Measurements from ENCODE around the gene CNTNAP2.

Gene CNTNAP2

DNA sequence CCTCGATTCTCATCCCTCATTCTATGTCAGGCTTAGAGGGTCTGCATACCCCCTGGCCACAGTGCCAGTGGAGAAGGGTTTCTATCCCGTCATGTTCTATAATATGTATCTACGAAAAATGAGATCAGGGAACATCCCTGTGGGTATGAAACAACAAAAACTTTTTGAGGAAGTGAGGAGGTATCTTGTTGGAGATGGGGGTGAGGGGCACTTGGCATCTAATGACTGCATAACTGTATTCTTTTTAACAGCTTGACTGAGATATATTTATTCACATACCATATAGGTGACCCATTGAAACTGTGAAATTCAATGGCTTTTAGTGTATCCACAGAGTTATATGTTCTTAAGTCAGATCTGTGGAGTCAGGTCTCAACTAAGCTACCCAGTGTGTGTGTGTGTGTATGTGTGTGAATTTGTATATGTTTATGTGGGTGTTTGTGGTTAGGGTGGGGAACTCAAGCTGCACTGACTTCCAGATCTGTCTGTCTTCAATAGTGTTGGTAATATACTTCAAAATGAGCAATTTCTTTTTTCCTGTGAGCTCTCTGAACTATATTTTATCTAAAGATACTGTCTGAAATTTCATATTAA lies 528.9 kb downstream of the CNTNAP2 start:
- Histone ChIP-seq H3K27ac (ENCODE audit: low read length) (no peak overlapping the region), H3K4me1 (ENCODE audit: insufficient read depth, low read length) (no peaks in the 10 kb centered on the region), H3K9ac (ENCODE audit: low read depth, low read length) (no peak overlapping the region), H3K4me3 (ENCODE audit: low read depth in 1 of 2, low read length in 2 of 2) (no peak overlapping the region), H3K36me3 (ENCODE audit: insufficient read depth, low read length) (no peaks in the 10 kb centered on the region), H2AFZ (ENCODE audit: low read depth, low read length) (no peak overlapping the region), H3K4me2 (ENCODE audit: insufficient read depth, low read length) (no peak overlapping the region), H3K27me3 (ENCODE audit: insufficient read depth, low read length, poor library complexity) (no peaks in the 10 kb centered on the region), H3K9me3 (ENCODE audit: insufficient read depth, low read length, severe bottlenecking) (no peaks in the 10 kb centered on the region), H4K20me1 (ENCODE audit: insufficient read depth, low read length) (no peaks in the 10 kb centered on the region), H3K79me2 (ENCODE audit: insufficient read depth, low read length) (no peaks in the 10 kb centered on the region)
- DNase-seq (no peak), ATAC-seq (ENCODE audit: insufficient read depth, low read depth) (no peak)
- TF ChIP-seq, protein P1, sequence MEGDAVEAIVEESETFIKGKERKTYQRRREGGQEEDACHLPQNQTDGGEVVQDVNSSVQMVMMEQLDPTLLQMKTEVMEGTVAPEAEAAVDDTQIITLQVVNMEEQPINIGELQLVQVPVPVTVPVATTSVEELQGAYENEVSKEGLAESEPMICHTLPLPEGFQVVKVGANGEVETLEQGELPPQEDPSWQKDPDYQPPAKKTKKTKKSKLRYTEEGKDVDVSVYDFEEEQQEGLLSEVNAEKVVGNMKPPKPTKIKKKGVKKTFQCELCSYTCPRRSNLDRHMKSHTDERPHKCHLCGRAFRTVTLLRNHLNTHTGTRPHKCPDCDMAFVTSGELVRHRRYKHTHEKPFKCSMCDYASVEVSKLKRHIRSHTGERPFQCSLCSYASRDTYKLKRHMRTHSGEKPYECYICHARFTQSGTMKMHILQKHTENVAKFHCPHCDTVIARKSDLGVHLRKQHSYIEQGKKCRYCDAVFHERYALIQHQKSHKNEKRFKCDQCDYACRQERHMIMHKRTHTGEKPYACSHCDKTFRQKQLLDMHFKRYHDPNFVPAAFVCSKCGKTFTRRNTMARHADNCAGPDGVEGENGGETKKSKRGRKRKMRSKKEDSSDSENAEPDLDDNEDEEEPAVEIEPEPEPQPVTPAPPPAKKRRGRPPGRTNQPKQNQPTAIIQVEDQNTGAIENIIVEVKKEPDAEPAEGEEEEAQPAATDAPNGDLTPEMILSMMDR (IDR thresholded peaks at IDR 0.05; ENCODE audit: borderline replicate concordance, extremely low read depth, low read length, poor library complexity, severe bottlenecking), result no peak
- TF ChIP-seq EZH2 (IDR thresholded peaks at IDR 0.05; ENCODE audit: borderline replicate concordance, low read depth, low read length, severe bottlenecking), result no peak

DNA sequence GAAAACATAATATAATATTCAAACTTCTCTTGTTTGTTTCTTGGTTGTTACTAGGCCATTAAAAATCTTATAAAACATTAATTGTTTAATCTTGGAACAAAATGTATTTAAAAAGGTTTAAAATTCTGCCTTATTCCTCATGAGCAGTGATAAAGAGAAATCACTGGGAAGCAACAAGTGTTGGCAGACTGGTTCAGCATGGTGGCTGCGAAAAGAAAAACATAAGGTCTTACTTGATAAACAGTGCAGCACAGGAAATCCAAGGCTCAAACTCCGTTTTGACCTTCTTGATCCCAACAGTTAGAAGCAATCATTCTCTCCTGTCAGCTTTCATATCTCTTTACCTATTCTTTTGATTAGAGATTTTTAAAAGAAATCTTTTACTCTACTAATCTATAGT lies 530.8 kb downstream of the CNTNAP2 start:
- Histone ChIP-seq H3K27me3 (ENCODE audit: insufficient read depth, low read length, poor library complexity) (no peaks in the 10 kb centered on the region), H3K4me3 (ENCODE audit: low read depth in 1 of 2, low read length in 2 of 2) (no peak overlapping the region), H4K20me1 (ENCODE audit: insufficient read depth, low read length) (no peaks in the 10 kb centered on the region), H3K27ac (ENCODE audit: low read length) (no peak overlapping the region), H3K9ac (ENCODE audit: low read depth, low read length) (no peak overlapping the region), H3K4me2 (ENCODE audit: insufficient read depth, low read length) (no peak overlapping the region), H3K9me3 (ENCODE audit: insufficient read depth, low read length, severe bottlenecking) (no peaks in the 10 kb centered on the region), H2AFZ (ENCODE audit: low read depth, low read length) (no peak overlapping the region), H3K36me3 (ENCODE audit: insufficient read depth, low read length) (no peaks in the 10 kb centered on the region), H3K79me2 (ENCODE audit: insufficient read depth, low read length) (no peaks in the 10 kb centered on the region), H3K4me1 (ENCODE audit: insufficient read depth, low read length) (no peaks in the 10 kb centered on the region)
- TF ChIP-seq, protein P1 (IDR thresholded peaks at IDR 0.05; ENCODE audit: borderline replicate concordance, extremely low read depth, low read length, poor library complexity, severe bottlenecking), result no peak
- no peak for TF ChIP-seq EZH2 (IDR thresholded peaks at IDR 0.05; ENCODE audit: borderline replicate concordance, low read depth, low read length, severe bottlenecking)
- ATAC-seq (ENCODE audit: insufficient read depth, low read depth) (no peak), DNase-seq (no peak)

DNA sequence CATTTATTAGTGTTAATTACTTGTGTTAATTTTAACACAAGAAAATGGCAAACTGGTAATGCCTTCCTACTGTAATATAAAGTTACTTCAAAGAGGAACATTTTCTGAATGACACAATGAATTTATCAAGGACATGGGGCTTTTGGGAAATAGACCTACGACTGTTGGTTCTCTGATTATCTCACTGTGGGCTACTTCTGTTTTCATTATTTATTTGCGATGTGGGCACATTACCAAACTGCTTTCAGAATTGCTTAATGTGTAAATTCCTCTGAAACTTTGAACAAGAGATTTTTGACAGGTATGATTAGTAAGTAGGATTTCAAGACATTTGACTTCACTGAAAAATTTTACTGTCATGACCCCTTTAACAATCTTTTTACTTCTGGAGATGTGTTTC lies 535.6 kb downstream of the CNTNAP2 start:
- Histone ChIP-seq H3K4me3 (ENCODE audit: low read depth in 1 of 2, low read length in 2 of 2) (no peak overlapping the region), H2AFZ (ENCODE audit: low read depth, low read length) (no peak overlapping the region), H3K79me2 (ENCODE audit: insufficient read depth, low read length) (no peaks in the 10 kb centered on the region), H3K9ac (ENCODE audit: low read depth, low read length) (no peak overlapping the region), H3K27me3 (ENCODE audit: insufficient read depth, low read length, poor library complexity) (no peaks in the 10 kb centered on the region), H4K20me1 (ENCODE audit: insufficient read depth, low read length) (no peaks in the 10 kb centered on the region), H3K9me3 (ENCODE audit: insufficient read depth, low read length, severe bottlenecking) (no peaks in the 10 kb centered on the region), H3K4me1 (ENCODE audit: insufficient read depth, low read length) (no peaks in the 10 kb centered on the region), H3K27ac (ENCODE audit: low read length) (no peak overlapping the region), H3K36me3 (ENCODE audit: insufficient read depth, low read length) (no peaks in the 10 kb centered on the region), H3K4me2 (ENCODE audit: insufficient read depth, low read length) (no peak overlapping the region)
- DNase-seq (no peak), ATAC-seq (ENCODE audit: insufficient read depth, low read depth) (no peak)
- TF ChIP-seq, protein P1 (IDR thresholded peaks at IDR 0.05; ENCODE audit: borderline replicate concordance, extremely low read depth, low read length, poor library complexity, severe bottlenecking), result no peak

DNA sequence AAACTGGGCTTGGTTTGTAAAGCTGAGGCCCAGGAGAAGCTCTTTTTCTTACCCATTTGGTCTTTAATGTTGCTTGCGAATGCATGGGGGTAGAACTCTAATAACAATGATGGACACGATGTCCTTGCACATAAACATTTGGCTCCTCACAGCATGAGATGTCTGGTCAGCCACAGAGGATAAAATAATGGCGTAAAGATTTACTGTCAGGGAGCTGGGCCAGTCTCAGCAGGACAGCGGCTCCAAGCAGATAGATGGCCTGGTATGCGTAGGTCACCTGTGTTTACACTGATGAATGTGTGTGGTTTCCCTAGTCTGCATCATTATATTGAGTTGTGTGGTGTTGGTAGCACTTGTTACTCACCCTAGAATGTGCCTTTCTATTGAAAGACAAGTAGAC lies 537.4 kb downstream of the CNTNAP2 start:
- Histone ChIP-seq H3K9ac (ENCODE audit: low read depth, low read length) (no peak overlapping the region), H3K4me3 (ENCODE audit: low read depth in 1 of 2, low read length in 2 of 2) (no peak overlapping the region), H3K27me3 (ENCODE audit: insufficient read depth, low read length, poor library complexity) (no peaks in the 10 kb centered on the region), H4K20me1 (ENCODE audit: insufficient read depth, low read length) (no peaks in the 10 kb centered on the region), H3K9me3 (ENCODE audit: insufficient read depth, low read length, severe bottlenecking) (no peaks in the 10 kb centered on the region), H3K4me1 (ENCODE audit: insufficient read depth, low read length) (no peaks in the 10 kb centered on the region), H3K4me2 (ENCODE audit: insufficient read depth, low read length) (no peak overlapping the region), H3K79me2 (ENCODE audit: insufficient read depth, low read length) (no peaks in the 10 kb centered on the region), H3K27ac (ENCODE audit: low read length) (no peak overlapping the region), H2AFZ (ENCODE audit: low read depth, low read length) (no peak overlapping the region), H3K36me3 (ENCODE audit: insufficient read depth, low read length) (no peaks in the 10 kb centered on the region)
- no peak for DNase-seq
- ATAC-seq (ENCODE audit: insufficient read depth, low read depth), result no peak
- TF ChIP-seq, protein P1 (IDR thresholded peaks at IDR 0.05; ENCODE audit: borderline replicate concordance, extremely low read depth, low read length, poor library complexity, severe bottlenecking), result no peak
- TF ChIP-seq EZH2 (IDR thresholded peaks at IDR 0.05; ENCODE audit: borderline replicate concordance, low read depth, low read length, severe bottlenecking), result no peak
